NCI-H1417 treated with DMSO at 0.1 percent for 48 hours (cell line): ENCODE data around the gene HRCT1.
"Not testable (repeated sequence)": the region's sequence is repeated elsewhere in the genome, so short reads cannot be mapped to it uniquely, and the experiment has no call there.

ENCODE experiments used
- DNase-seq: peaks from one replicate; lab custom pipeline; 2025; lab: John Stamatoyannopoulos, UW

Gene HRCT1

DNA sequence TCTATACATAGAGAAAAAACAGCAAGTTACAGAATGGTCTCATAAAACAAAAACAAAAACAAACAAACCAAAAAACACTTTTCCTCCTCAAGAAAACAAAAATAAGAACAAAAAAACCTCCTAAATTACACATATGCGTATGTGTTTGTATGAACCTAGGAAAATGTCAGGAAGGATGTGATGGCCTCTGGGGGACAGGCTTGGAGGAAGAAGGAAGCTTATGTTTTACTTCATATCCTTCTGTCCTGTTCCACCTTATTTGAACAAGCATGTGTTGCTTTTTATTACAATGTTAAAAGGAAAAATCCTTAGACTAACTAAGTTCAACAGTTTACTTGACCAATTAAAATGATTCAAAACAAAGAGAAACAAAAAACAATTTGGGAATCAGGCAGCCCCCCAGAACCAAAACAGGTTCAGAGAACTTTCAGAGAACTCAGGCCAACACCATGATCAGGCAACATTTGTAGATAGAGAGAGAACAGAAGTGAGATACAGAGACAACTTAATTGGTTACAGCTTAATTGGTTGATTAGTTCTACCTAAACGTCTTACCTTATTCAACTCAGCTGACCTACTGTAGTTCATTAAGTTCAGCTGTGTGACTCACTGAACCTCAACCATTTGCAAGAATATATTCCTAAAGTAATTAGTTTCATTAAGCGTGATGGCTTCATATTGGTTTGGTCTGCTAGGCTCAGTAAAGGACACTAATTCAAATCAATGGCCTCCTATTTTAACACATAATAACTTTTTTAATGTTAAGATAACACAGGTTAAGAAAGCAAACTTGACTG lies 13.4 kb downstream of the HRCT1 start:
- DNase-seq, result no peak

DNA sequence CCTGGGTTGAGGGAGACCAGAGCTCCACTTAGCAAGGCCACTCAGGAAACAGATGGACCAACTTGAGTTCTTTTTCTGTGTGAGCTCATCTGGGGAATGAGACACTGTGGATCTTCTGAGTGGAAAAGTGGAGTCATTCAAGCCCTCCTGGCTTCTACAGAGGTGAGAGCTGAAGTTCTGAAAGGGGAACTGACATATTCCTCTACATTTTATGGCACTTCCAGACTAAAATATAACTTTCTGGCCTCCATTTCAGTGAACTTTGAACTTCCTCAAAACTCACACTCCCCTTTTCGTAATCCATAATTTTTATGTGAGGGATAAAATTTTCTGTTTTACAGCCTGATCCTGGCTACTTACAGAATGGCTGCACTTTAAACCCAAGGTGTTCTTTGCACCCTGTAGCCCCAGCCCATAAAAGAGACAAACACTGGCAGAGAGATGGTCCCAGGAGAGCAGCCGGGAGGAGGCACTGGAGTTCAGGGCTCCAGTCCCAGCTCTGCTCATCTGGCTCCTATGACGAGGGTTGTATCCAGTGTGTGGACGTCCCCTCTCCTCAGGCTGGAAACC lies 14.1 kb downstream of the HRCT1 start:
- DNase-seq, result no peak

DNA sequence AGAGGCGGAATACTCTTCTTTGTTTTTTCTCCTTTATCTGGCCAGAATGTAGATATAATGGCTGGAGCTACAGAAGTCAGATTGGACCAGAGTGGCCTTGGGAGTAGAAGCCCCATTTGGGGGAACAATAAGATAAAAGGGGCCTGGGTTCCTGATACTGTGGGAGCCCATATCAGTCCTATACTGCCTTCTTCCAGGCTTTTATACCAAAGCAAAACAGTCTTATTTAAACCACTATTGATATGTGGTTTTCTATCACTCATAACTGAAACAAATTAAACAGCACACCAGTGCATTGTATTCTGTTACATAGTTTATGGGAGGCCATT lies 17.6 kb downstream of the HRCT1 start:
- DNase-seq, result no peak

DNA sequence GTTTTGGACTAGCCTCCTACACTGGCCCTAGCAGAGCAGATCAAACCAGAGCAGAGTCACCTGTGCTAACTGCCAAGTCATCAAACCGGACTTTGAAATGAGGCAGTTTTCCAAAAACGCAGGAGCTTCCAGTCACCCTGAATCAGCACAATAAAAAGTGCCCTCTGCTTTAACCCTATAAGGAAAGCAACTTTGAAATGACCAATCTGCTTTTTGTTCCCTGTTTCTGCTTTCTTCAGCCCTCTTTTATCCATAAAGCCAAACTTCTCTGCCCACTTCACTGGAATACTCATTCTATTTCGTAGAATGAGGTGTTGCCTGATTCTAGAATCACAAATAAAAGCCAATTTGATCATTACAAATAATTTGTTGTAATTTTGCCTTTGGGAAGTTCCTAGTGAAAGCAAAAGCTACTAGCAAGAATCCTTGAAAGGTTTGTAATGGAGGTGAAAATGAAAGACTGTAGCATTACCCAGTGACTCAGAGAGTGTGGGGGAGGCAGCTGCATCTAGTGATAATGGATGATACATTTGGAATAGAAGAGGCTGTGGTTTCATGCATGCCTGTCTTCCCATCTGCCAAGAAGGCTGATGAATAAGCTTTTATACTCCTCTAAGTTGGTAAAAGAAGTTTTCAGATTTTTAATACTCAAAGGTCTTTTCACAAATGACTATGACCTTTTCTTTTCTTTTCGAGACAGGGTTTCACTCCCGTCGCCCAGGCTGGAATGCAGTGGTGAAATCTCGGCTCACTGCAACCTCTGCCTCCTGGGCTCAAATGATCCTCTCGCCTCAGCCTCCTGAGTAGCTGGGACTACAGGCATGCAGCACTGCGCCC lies 18.1 kb downstream of the HRCT1 start:
- DNase-seq, result no peak

DNA sequence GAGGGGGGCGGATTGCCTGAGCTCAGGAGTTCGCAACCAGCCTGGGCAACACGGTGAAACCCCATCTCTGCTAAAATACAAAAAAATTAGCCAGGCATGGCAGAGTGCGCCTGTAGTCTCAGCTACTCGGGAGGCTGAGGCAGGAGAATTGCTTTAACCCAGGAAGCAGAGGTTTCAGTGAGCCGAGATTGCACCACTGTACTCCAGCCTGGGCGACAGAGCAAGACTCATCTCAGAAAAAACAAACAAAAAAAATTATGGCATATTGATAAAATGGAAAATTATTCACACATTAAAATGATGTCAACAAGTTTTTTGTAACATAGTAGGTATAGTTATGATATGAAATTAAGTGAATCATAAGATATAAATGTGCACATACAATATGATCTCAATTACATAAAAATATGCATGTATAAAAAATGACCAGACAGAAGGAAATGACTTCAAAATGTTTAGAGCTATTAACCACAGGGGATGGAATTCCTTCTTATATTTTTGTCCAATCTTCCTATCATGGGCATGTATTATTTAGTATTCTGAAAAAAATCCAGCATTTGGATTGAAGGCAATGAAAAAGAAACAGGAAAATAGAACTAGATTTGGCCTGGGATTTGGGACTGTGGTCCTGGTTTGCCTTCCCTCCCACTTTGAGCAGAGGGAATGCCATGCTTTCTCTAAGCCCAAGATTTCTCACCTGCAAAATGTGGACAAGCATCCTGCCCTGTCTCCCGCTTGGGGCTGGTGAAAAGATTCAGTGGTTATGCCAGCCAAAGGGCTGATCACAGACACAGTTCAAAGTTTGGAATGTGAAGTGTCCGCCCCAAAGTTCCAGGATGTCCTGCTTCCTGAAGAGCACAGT lies 22.8 kb downstream of the HRCT1 start:
- no peak for DNase-seq

DNA sequence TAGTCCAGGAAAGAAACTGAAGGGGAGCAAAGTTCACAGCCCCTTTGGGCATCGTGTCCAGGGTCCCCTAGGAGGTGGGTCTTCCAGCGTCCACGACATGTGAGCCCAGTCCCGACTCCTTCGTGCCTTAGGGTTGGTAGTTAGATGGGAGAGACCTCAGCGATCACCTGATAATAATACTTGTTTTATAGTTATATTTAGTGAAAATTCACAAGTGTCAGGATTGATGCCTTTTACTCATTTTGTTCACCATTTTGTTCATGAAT lies 23.4 kb downstream of the HRCT1 start:
- DNase-seq, result no peak

DNA sequence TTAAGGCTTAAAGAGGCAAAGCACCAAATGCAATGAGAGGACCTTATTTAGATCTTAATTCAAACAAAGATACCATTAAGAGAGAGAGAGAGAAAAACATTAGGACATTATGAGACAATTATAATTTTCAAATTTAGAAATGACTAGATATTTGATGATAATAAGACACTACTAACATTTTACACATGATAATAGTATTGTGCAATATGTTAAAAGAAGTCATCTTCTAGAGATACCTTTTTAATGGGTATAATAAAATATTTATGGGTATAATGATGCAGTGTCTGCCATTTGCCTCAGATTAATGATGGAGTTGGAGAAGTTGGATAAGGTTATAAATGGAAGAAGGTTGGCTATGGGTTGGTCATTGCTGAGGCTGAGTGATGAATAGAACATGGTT lies 24.5 kb downstream of the HRCT1 start:
- DNase-seq, result no peak

DNA sequence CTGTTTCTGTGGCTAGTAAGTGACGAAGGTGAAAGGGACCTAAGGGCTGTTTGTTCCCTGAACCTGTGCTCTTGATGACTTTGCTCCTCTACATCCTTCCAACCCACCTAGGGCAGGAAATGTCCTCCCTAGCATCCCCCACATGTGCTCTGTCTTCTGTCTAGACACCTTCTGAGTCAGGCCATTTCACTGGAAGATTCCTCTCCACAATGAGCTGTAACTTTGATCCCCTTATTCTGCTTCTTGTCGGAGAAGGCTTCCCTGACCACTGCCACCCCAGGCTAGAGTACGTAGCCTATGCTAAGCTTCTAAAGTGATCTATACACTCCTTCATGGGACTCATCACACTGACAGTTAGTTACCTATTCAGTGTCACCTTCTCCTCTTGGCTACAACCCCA lies 25.0 kb downstream of the HRCT1 start:
- DNase-seq, result no peak

DNA sequence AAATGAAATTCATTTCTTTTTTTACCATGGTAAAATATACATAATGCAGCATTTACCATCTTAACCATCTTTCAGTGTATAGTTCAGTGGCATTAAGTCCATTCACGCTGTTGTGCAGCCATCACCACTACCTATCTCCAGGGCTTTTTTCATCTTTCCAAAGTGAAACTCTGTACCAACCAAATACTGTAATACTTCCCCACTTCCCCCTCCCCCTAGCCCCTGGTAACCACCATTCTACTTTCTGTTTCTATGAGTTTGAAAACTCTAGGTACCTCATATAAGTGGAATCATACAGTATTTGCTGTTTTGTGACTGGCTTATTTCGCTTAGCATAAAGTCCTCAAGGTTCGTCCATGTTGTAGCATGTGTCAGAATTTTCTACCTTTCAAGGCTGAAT lies 26.7 kb downstream of the HRCT1 start:
- DNase-seq, result no peak

DNA sequence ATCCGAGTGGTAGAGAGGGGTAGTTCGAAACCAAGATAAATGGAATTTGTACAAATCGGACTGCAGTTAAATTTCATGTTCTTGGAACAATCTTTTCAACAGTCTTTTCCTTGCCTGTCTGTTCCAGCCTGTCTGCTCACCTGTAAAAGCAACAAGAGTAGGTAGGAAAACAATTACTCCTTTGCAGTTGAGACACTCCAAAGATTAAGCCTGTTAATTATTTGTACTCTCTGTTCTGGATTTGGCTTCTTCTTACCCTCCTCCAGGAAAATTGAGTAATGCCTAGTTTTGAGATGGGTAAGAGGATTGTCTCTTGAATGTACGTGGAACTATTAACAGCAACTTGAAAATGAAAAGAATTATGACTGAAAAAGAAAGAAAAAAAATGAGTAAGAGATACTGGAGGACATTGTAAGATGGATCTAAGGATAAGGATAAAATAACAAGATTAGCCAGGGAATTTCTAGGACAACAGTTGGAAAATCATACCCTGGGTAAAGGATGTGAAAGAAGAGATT lies 27.6 kb downstream of the HRCT1 start:
- DNase-seq, result no peak

DNA sequence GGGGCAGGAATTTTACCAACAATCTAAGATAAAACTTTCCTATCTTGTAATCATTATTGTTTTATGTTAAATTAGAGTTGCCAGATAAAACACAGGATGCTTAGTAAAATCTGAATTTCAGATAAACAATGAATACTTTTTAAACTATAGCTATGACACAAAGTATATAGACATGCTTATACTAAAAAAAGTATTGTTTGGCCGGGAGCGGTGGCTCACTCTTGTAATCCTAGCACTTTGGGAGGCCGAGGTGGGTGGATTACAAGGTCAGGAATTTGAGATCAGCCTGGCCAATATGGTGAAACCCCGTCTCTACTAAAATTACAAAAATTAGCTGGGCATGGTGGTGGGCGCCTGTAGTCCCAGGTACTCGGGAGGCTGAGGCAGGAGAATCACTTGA lies 28.1 kb downstream of the HRCT1 start:
- DNase-seq, result not testable (repeated sequence)

DNA sequence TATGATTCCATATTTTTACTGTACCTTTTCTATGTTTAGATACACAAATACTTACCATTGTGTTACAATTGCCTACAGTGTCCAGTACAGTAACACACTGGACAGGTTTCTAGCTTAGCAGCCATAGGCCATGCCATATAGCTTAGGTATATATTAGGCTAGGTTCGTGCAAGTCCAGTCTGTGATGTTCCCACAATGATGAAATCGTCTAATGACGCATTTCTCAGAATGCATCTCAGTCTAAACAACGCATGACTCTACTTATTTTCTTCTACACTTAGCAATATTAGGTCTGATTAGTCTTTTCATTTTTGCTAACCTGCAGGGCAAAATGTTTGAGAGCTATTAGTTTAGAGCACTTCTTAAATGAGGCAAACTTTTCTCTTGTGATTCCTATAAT lies 29.3 kb downstream of the HRCT1 start:
- DNase-seq, result no peak

DNA sequence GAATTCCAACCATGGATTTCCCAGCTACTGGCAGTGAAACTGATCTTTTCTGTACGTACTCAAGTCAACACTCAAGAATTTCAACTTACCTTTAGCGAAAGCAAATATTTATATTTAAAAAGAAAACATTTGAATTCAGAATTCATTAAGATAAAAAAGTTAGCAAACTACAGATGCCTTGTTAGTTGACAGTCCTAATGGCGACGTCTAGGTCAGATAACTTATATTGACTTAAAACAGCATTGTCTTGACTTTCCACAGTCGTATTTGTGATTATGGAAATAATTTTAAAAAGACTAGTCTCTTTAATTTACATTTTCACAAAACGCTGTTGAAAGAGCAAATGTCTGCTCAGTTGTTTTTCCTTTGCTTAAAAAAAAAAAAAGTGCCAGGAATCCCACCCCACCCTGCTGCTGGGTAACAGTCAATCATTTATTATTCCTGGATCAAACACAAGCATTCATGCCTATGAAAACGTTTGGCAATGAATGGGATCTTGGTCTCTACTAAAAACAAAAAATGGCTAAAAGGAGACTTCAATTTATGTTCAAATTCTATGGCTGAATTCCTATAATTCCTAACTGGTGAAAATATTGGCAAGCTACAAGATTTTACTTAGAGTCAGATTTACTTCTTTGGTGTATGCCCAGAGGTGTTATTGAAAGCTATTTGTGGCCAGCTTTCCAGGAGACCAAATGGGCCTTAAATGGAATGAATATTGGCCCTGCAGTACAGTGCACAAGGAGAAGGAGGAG lies 29.9 kb downstream of the HRCT1 start:
- no peak for DNase-seq

DNA sequence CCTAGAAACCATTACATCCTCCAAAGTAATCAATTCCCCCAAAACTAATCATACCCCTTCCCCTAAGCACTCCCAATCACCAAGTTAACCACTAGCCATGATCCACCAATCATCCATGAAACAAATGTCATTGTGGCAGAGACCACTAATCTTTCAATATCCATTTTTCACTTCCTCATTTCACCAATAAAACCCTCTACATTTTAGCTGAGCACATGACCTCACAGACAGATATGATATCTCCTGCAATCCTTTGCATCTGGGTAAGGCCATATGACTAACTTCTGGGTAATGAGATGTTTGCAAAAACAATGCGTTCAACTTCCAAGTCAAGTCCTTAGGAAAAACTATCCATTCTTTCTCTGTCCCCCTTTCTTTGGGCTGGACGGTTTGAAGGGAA lies 31.2 kb downstream of the HRCT1 start:
- no peak for DNase-seq

DNA sequence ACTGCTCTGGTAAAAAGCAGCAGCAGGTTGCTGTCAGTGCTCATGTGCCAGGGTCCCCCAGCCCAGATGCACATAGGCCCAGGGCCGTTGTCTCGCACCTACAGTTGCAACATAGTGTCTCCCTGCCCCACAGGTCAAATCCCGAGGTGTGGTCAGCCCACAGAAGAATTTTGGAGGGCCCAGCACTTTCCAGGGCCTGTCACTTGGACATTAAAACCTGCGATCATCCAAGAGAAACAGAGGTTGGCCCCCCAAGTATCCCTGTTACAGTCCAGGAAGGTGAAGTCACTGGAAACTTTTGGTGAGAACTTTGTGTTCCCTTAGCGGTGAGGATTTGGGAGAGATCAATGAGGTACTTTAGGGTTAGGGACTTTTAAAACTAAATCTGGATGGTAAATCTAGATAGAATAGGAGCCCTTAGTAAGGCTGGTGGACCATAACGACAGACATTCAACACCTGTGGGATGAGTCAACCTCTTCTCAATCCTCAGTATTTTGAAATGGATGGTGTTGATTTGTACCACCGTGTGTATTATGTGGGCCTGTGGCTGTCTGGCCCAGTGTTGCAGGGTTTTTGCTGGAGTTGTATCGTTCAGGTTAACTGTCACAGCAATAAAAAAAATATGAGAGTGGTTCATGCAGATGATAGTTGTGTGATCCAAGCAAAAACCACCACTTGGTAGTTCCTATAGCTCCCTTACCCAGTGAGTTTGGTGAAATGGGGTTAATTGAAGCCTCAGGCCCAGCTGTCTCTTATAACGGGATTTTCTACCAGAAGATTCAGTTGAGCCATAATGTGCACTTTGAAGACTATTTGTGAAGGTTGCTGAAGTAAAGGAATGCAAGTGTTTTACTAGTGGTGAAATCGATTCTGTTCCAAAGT lies 32.7 kb downstream of the HRCT1 start:
- no peak for DNase-seq

DNA sequence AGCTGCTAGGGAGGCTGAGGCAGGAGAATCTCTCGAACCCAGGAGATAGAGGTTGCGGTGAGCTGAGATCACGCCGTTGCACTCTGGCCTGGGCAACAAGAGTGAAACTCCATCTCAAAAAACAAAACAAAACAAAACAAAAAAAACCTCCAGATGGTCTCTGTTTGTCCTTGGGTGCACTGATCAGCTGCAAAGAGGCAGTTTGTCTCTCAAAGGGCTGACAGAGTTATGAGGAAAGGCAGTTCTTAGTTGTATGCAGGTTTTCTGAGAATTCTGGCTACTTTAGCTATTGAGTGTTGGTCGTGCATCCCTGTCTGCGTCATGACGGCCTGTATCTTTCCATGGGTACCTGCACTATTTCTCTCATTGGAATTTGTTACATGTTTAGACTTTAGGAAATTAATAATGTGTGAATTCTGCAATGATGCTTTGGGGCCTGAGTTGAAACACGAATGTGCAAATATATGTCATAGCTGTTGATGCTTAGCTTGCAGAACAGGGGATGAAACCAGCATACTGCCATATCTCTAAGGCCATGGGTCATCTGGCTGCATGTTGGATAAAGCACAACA lies 33.8 kb downstream of the HRCT1 start:
- no peak for DNase-seq

DNA sequence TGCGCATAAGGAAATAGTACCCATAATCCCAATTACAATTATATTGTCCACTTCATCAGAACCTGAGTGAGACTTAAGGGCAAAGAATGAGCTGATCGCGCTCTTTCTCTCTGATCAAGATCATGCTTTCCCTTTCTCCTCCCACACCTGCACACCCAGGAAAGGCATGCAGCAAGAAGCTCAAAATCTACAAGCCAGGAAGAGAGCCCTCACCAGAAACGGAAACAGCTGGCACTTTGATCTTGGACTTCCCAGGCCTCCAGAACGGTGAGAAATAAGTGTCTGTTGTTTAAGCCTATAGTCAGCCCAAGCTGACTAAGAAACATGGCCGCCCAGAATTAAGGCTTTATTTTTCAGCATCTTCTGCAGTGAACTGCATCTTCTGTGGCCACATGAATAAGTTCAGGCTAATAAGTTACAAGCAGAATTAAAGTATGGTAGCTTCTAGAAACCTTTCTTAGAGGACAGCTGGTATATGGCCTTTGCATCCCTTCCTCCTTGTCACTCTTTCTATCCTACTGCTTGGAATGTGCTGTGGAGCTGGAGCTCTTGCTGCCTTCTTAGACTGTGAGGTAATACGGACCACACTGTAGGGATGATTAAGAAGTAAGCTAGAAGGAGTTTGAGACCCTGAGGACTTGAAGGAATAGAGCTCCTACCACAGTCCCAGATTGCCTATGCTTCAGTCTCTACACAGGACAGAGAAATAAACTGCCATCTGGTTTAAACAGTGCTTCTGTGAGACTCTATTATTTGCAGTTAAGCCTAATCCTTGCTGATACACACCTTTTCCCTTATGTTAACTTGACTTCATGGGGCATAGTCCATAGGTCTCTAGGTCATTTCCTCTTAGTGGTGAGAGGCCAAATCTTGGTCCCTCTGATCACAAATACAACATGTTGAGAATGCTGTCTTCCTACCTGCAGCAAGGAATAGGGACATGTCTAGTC lies 34.7 kb downstream of the HRCT1 start:
- DNase-seq, result no peak

DNA sequence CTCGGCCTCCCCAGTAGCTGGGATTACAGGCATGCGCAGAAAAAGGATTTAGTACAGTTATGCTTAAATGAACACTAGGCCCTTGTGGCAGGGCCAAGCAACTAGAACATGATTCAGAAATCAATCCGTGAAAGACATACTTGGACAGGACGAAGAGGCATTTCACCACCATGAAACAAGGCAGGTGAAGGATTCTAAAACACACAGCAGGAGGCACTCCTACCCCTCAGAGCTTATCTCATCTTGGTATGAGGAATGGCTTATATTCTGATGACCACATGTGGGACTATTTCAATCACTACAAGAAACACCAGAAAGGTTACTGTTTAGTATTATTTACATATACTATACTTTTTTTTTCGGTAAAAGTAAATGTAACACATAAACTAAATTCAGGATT lies 36.3 kb downstream of the HRCT1 start:
- no peak for DNase-seq

DNA sequence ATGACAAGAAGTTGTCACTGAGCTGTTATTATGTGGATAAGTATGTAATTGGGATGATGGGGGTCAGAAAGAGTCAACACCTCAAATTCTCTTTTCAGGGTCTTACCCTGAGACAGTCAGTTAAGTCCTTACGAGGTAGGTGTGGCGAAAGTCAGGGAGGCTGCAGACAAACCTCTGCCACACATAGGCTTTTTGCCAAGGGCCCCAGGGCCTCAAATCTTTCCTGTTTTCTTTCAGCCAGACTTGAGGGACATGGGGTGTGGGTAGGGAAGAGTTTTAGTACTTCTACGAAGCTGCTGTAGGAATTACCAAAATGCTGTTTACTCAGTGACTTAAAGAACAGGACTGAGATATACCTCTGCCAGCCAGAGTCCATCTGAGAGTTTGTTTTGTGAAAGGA lies 38.2 kb downstream of the HRCT1 start:
- DNase-seq, result no peak
